CD4-positive, alpha-beta T cell treated with Interleukin-4 for 1 hour (primary cell): Measurements from ENCODE around the gene OR2C3.

ENCODE experiments used
- DNase-seq, 2 donors: peaks; one replicate each; pipeline ENCODE4 v3.0.0-alpha.2; 2020 to 2022

Gene OR2C3

GRCh38 chr1:247517795-247518612 lies 18.2 kb downstream of the OR2C3 start:
- peak in 1 of 2 donors; percentile 28 for DNase-seq

GRCh38 chr1:247506831-247507230 lies 29.4 kb downstream of the OR2C3 start:
- DNase-seq, result no peak

- no peak for DNase-seq
Measured at GRCh38 chr1:247500865-247501264, 35.4 kb downstream of the OR2C3 start.

- DNase-seq, result no peak
Measured at GRCh38 chr1:247496581-247497285, 39.5 kb downstream of the OR2C3 start.

- no peak for DNase-seq
Measured at GRCh38 chr1:247494767-247495166, 41.5 kb downstream of the OR2C3 start.

- no peak for DNase-seq
Measured at GRCh38 chr1:247493106-247493505, 43.1 kb downstream of the OR2C3 start.

GRCh38 chr1:247491328-247491727 lies 44.9 kb downstream of the OR2C3 start:
- DNase-seq, result no peak

- peak; percentile 42 to 65 for DNase-seq
Measured at GRCh38 chr1:247487057-247487456, 49.2 kb downstream of the OR2C3 start.

- no peak for DNase-seq
Measured at GRCh38 chr1:247482747-247483146, 53.5 kb downstream of the OR2C3 start.

GRCh38 chr1:247476328-247477058 lies 59.7 kb downstream of the OR2C3 start:
- peak in 1 of 2 donors; percentile 19 for DNase-seq

GRCh38 chr1:247475793-247476192 lies 60.4 kb downstream of the OR2C3 start:
- DNase-seq, result no peak
